DLD1 (cell line): ENCODE data around the gene NR5A1.

Source experiments
- in situ Hi-C: cut with HindIII; loops from 2 replicates; pipeline ENCODE4 v1.10.0; 2017; ENCODE audit warnings: low sequenced_read_pairs

NR5A1 gene

GRCh38 chr9:124483481-124483880, 23.7 kb downstream of the NR5A1 start:
- in situ Hi-C loops = no loop called here

- in situ Hi-C loops = no loop called here
Observed at GRCh38 chr9:124482431-124483031, 24.7 kb downstream of the NR5A1 start.

GRCh38 chr9:124481115-124481514, 26.1 kb downstream of the NR5A1 start:
- in situ Hi-C loops = no loop called here

- in situ Hi-C loops = no loop called here
Observed at GRCh38 chr9:124480621-124480981, 26.6 kb downstream of the NR5A1 start.

- in situ Hi-C loops = no loop called here
Observed at GRCh38 chr9:124479947-124480620, 27.1 kb downstream of the NR5A1 start.

GRCh38 chr9:124479371-124479770, 27.8 kb downstream of the NR5A1 start:
- in situ Hi-C loops = no loop called here

GRCh38 chr9:124478354-124478753, 28.8 kb downstream of the NR5A1 start:
- in situ Hi-C loops = no loop called here

- in situ Hi-C loops = no loop called here
Observed at GRCh38 chr9:124477648-124478285, 29.4 kb downstream of the NR5A1 start.

GRCh38 chr9:124477211-124477647, 30.0 kb downstream of the NR5A1 start:
- in situ Hi-C loops = no loop called here

GRCh38 chr9:124475868-124476690, 31.1 kb downstream of the NR5A1 start:
- in situ Hi-C loops = no loop called here

- in situ Hi-C loops = no loop called here
Observed at GRCh38 chr9:124475158-124475867, 31.9 kb downstream of the NR5A1 start.

- in situ Hi-C loops = no loop called here
Observed at GRCh38 chr9:124474151-124474550, 33.0 kb downstream of the NR5A1 start.

GRCh38 chr9:124473310-124473709, 33.9 kb downstream of the NR5A1 start:
- in situ Hi-C loops = no loop called here

GRCh38 chr9:124472770-124473169, 34.4 kb downstream of the NR5A1 start:
- in situ Hi-C loops = no loop called here

- in situ Hi-C loops = no loop called here
Observed at GRCh38 chr9:124471761-124472160, 35.4 kb downstream of the NR5A1 start.

GRCh38 chr9:124470726-124471125, 36.5 kb downstream of the NR5A1 start:
- in situ Hi-C loops = no loop called here

GRCh38 chr9:124470306-124470705, 36.9 kb downstream of the NR5A1 start:
- in situ Hi-C loops = no loop called here

GRCh38 chr9:124469011-124469832, 38.0 kb downstream of the NR5A1 start:
- in situ Hi-C loops = no loop called here

- in situ Hi-C loops = no loop called here
Observed at GRCh38 chr9:124468061-124468740, 39.0 kb downstream of the NR5A1 start.
